IPS-NIHi7 (cell line): ENCODE results near the gene DCAF6.

Experiments
- DNase-seq: peaks from one replicate; pipeline ENCODE4 v3.0.0; 2012; ENCODE audit warnings: mixed read lengths; ENCODE audit errors: extremely low spot score

DCAF6 gene

GRCh38 chr1:167968569-167968968, 32.1 kb downstream of the DCAF6 start:
- DNase-seq: no peak

- no peak for DNase-seq
Measured at GRCh38 chr1:167973832-167974231, 37.3 kb downstream of the DCAF6 start.

GRCh38 chr1:167974698-167975097, 38.2 kb downstream of the DCAF6 start:
- no peak for DNase-seq

- DNase-seq: no peak
Measured at GRCh38 chr1:167977245-167977644, 40.8 kb downstream of the DCAF6 start.

- no peak for DNase-seq
Measured at GRCh38 chr1:167981933-167982332, 45.5 kb downstream of the DCAF6 start.

GRCh38 chr1:167983797-167984420, 47.4 kb downstream of the DCAF6 start:
- DNase-seq: no peak

- no peak for DNase-seq
Measured at GRCh38 chr1:167984886-167985489, 48.5 kb downstream of the DCAF6 start.

DNA sequence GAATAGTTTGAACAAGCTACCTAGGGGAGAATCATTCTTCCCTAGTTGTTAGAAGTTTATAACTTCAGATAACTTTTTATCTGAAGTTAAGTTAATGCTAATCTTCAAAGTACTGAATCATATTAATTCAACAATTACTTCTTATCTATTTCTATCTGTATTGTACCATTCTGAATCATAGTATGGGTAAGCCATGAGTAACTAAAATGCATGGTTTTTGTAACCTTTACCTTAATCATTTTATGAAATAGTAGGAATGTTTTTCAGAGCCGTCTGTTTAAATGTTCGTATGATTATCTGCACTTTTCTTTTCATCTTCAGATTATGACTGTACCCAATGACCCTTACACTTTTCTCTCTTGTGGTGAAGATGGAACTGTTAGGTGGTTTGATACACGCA, 50.7 kb downstream of the DCAF6 start:
- no peak for DNase-seq

- no peak for DNase-seq
Measured at GRCh38 chr1:167991546-167991945, 55.1 kb downstream of the DCAF6 start.

DNA sequence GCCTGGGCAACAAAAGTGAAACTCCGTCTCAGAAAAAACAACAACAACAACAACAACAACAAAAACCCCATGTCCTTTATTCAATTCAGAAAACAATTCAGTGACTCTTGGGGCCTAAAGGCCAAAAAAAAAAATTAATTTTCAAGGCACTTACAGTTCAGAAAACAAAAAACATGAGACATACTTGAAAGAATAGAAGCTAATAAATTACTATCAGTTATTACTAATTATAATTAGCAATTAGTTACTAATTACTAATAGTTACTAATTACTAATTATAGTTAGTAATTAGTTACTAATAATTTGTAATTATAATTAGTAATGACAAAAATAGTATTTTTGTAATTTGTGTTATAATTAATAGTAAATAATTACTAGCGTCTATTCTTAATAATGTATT, 57.2 kb downstream of the DCAF6 start:
- no peak for DNase-seq

GRCh38 chr1:167994560-167994959, 58.1 kb downstream of the DCAF6 start:
- DNase-seq: no peak

DNA sequence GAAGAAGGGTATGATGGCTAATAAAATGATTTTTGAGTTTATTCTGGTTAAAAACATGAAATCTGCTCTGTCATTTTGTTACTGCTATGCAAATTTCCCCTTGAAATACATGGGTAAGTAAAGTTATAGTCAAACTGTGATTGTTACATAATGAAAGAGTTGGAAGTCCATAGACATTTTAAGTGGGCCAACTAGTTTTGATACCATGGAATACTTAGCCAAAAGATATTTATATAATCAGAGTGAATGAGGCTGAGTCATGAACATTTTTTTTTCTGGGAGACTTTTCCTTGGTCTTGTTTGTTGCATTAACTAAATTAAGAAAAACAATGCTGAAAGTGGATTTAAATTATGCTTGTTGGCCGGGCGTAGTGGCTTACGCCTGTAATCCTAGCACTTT, 58.6 kb downstream of the DCAF6 start:
- no peak for DNase-seq

- DNase-seq: no peak
Measured at GRCh38 chr1:167996266-167996665, 59.8 kb downstream of the DCAF6 start.

- DNase-seq: no peak
Measured at GRCh38 chr1:167997037-167997575, 60.6 kb downstream of the DCAF6 start.

DNA sequence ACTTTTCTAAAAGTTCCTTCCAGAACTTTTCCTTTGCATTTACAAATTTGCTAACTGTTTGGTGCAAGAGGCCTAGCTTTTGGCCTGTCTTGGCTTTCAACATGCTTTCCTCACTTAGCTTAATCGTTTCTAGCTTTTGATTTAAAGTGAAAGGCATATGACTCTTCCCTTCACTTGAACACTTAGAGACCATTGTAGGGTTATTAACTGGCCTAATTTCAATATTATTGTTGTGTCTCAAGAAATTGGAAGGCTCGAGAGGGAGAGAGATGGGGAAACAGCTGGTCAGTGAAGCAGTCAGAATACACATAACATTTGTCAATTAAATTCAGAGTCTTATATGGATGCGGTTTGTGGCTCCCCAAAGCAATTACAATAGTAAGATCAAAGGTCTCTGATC, 63.4 kb downstream of the DCAF6 start:
- DNase-seq: no peak

GRCh38 chr1:168000656-168001055, 64.2 kb downstream of the DCAF6 start:
- no peak for DNase-seq

DNA sequence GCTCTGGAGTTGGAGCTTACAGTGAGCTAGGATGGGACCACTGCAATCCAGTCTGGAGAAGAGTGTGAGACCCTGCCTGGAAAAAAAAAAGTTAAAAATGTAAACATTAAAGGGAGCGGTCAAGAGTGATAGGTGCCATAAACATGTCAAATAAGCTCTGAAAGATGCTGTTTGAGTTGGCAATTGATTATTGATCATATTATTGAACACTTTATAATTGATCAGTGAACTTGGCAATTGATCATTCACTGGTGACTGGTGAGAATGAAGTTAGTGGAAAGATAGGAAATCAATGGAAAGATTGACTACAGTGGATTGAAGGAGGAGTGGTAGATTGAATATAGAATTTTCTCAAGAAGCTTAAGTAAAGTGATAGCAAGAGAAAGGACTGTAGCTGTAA, 64.7 kb downstream of the DCAF6 start:
- DNase-seq: no peak

GRCh38 chr1:168004531-168004930, 68.0 kb downstream of the DCAF6 start:
- DNase-seq: no peak

DNA sequence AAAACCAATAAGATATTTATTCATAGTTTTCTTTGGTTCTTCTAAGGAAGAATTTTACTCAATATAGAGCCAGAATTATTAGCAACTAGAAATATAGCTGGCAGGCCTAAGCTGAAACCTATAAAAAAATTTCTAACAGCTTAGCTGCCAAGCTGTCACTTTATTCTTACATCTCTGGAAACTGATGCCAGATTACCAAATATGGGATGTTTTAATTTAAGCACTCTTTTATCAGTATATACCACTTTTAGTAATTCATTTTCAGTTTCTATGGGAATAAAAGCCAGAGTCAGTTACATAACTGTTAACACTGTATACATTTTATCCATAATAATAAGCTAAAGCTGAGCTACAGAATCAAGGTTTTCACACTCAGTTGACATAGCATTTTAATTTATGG, 69.0 kb downstream of the DCAF6 start:
- DNase-seq: no peak

DNA sequence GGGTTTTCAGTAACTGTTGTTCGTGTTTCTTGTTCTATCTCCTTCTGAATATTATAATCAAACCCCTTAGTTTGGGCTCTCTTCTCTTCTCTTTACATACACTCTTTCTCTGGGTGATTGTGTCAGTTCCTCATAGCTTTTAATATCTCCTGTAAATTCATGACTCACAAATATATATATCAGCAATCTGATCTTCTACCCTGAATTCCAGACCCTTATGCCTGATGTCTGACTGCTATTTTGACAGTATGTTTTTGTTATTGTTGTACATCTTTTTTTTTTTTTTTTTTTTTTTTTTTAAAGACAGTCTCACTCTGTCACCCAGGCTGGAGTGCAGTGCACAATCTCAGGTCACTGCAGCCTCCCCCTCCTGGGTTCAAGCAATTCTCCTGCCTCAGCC, 71.2 kb downstream of the DCAF6 start:
- DNase-seq: no peak

GRCh38 chr1:168008595-168008994, 72.1 kb downstream of the DCAF6 start:
- no peak for DNase-seq

- no peak for DNase-seq
Measured at GRCh38 chr1:168009322-168009721, 72.8 kb downstream of the DCAF6 start.

DNA sequence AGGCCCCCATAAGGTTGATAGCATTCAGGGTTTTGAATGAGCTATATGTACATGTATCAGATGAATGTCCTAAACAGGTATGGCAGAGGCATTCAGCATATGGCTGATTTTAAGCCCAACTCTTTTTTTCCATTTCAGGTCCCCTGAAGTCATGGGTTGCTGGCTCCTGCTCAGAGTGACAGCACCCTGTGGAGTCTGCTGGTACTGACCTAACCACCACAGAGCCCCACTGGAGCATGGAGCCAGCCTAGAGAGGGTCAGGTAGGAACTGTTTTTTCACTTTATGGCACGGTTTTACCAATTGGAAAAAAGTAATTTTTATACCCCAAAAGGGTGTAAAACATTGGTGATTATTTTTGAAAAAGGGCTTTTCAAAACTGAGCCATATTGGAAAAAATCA, 82.9 kb downstream of the DCAF6 start:
- DNase-seq: peak; percentile 19

DNA sequence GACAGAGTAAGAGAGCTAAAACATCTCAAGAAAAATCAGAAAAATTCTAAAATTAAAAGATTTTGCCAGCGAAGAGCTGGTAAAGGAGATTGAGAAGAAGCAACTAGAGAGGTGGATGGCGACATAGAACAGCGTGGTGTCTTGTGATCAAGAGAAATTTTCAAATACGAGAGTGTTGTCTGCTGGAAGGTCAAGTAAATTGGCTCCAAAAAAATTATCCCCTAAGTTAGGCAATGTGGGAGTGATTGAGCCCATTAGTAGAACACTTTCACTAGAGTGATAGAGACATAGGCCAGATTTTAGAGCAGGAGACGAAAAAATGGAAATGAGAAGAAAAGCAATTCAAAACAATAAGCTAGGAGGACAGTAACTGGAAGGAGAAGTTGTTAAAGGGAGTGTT, 94.7 kb downstream of the DCAF6 start:
- no peak for DNase-seq
